HG03159 (cell line): ENCODE results near the gene NEK5.
A peak's percentile ranks its signal among the peaks of the same experiment; 100 is the strongest.
"Not testable (repeated sequence)": the region's sequence is repeated elsewhere in the genome, so short reads cannot be mapped to it uniquely, and the experiment has no call there.

Experiments
- ATAC-seq: cut with Tn5 transposase; IDR thresholded peaks from one replicate; pipeline ENCODE4 v1.9.1; 2021; ENCODE audit warnings: mild to moderate bottlenecking, moderate library complexity; ENCODE audit not compliant: unreplicated experiment

Gene NEK5

GRCh38 chr13:52137489-52137888 lies 8.6 kb upstream of the NEK5 start:
- no peak for ATAC-seq

- ATAC-seq, result no peak
Observed at GRCh38 chr13:52136763-52137162, 7.9 kb upstream of the NEK5 start.

- ATAC-seq, result no peak
Observed at GRCh38 chr13:52130641-52131040, 1.8 kb upstream of the NEK5 start.

GRCh38 chr13:52127783-52128702 lies 830 bp downstream of the NEK5 start:
- ATAC-seq, result peak; percentile 4

- ATAC-seq, result no peak
Observed at GRCh38 chr13:52127378-52127777, 1.5 kb downstream of the NEK5 start.

- no peak for ATAC-seq
Observed at GRCh38 chr13:52125547-52125946, 3.3 kb downstream of the NEK5 start.

- no peak for ATAC-seq
Observed at GRCh38 chr13:52118595-52118994, 10.3 kb downstream of the NEK5 start.

GRCh38 chr13:52118095-52118494 lies 10.8 kb downstream of the NEK5 start:
- ATAC-seq, result no peak

- no peak for ATAC-seq
Observed at GRCh38 chr13:52112591-52112990, 16.3 kb downstream of the NEK5 start.

GRCh38 chr13:52109116-52109670 lies 19.7 kb downstream of the NEK5 start:
- ATAC-seq, result no peak

GRCh38 chr13:52105841-52106240 lies 23.0 kb downstream of the NEK5 start:
- no peak for ATAC-seq

- ATAC-seq, result no peak
Observed at GRCh38 chr13:52104624-52105023, 24.2 kb downstream of the NEK5 start.

- ATAC-seq, result no peak
Observed at GRCh38 chr13:52103386-52103785, 25.5 kb downstream of the NEK5 start.

- ATAC-seq, result not testable (repeated sequence)
Observed at GRCh38 chr13:52102423-52102822, 26.4 kb downstream of the NEK5 start.

GRCh38 chr13:52097197-52097596 lies 31.7 kb downstream of the NEK5 start:
- no peak for ATAC-seq

- no peak for ATAC-seq
Observed at GRCh38 chr13:52096748-52097147, 32.1 kb downstream of the NEK5 start.

GRCh38 chr13:52096062-52096461 lies 32.8 kb downstream of the NEK5 start:
- no peak for ATAC-seq

GRCh38 chr13:52092087-52092486 lies 36.8 kb downstream of the NEK5 start:
- no peak for ATAC-seq

GRCh38 chr13:52091473-52091872 lies 37.4 kb downstream of the NEK5 start:
- no peak for ATAC-seq

- no peak for ATAC-seq
Observed at GRCh38 chr13:52085421-52085820, 43.5 kb downstream of the NEK5 start.

- not testable (repeated sequence) for ATAC-seq
Observed at GRCh38 chr13:52084981-52085380, 43.9 kb downstream of the NEK5 start.

GRCh38 chr13:52082601-52083000 lies 46.3 kb downstream of the NEK5 start:
- no peak for ATAC-seq
